ENCODE data around the gene TTYH1.

TTYH1 gene

GRCh38 chr19:54478677-54479266 is 63.5 kb downstream of the TTYH1 start:
- TF ChIP-seq FOXK2 (IDR thresholded peaks at IDR 0.05), result no peak
- TF ChIP-seq TARDBP (IDR thresholded peaks at IDR 0.05), result no peak
- TF ChIP-seq NFRKB (IDR thresholded peaks at IDR 0.05), result no peak
- TF ChIP-seq BHLHE40 (IDR thresholded peaks at IDR 0.05; ENCODE audit: borderline replicate concordance), result no peak
- TF ChIP-seq PKNOX1 (IDR thresholded peaks at IDR 0.05), result peak; percentile 68
- no peak for TF ChIP-seq HDGF (IDR thresholded peaks at IDR 0.05; ENCODE audit: borderline replicate concordance)
- TF ChIP-seq LEF1 (IDR thresholded peaks at IDR 0.05; ENCODE audit: borderline replicate concordance), result no peak
- no peak for TF ChIP-seq SUZ12 (IDR thresholded peaks at IDR 0.05)
- DNase-seq (ENCODE audit: extremely low spot score), result peak; percentile 40
- CTCF ChIA-PET, result interaction anchor here (1.2 to 1.5 kb wide), 2 partner anchors 192 to 195 kb away, joined by 3 read pairs; no protein-coding TSS in a partner anchor
- POLR2A ChIA-PET, result no interaction called here

GRCh38 chr19:54480051-54480450 is 64.8 kb downstream of the TTYH1 start:
- no peak for DNase-seq (ENCODE audit: extremely low spot score)
- TF ChIP-seq NFRKB (IDR thresholded peaks at IDR 0.05), result no peak
- TF ChIP-seq PKNOX1 (IDR thresholded peaks at IDR 0.05), result no peak
- TF ChIP-seq FOXM1 (IDR thresholded peaks at IDR 0.05; ENCODE audit: borderline replicate concordance), result no peak
- TF ChIP-seq ELF4 (IDR thresholded peaks at IDR 0.05), result no peak
- TF ChIP-seq ZNF384 (IDR thresholded peaks at IDR 0.05), result no peak
- no peak for TF ChIP-seq LEF1 (IDR thresholded peaks at IDR 0.05; ENCODE audit: borderline replicate concordance)
- no peak for TF ChIP-seq TARDBP (IDR thresholded peaks at IDR 0.05)
- TF ChIP-seq BHLHE40 (IDR thresholded peaks at IDR 0.05; ENCODE audit: borderline replicate concordance), result no peak
- TF ChIP-seq HDGF (IDR thresholded peaks at IDR 0.05; ENCODE audit: borderline replicate concordance), result no peak
- TF ChIP-seq SP1 (IDR thresholded peaks at IDR 0.05), result no peak
- ChIA-PET POLR2A (no interaction called here), CTCF (interaction anchor here (1.2 to 1.5 kb wide), 2 partner anchors 190 to 194 kb away, joined by 3 read pairs; no protein-coding TSS in a partner anchor)

- TF ChIP-seq L3MBTL2 (conservative IDR thresholded peaks at IDR 0.05) (no peak), PKNOX1 (IDR thresholded peaks at IDR 0.05) (peak; percentile 56)
- CTCF ChIA-PET, result interaction anchor here (0.6 to 0.7 kb wide), 3 partner anchors 12 to 590 kb away, joined by 5 to 6 read pairs (median 6); partner anchors contain the start of gene LENG9
- POLR2A ChIA-PET, result no interaction called here
- peak; percentile 65 for DNase-seq (ENCODE audit: extremely low spot score)
Observed at GRCh38 chr19:54481326-54481930, 66.2 kb downstream of the TTYH1 start.

GRCh38 chr19:54482889-54483288 is 67.6 kb downstream of the TTYH1 start:
- TF ChIP-seq NFRKB (IDR thresholded peaks at IDR 0.05), result no peak
- TF ChIP-seq CTBP1 (IDR thresholded peaks at IDR 0.05; ENCODE audit: borderline replicate concordance), result no peak
- TF ChIP-seq BHLHE40 (IDR thresholded peaks at IDR 0.05; ENCODE audit: borderline replicate concordance), result no peak
- no peak for TF ChIP-seq TARDBP (IDR thresholded peaks at IDR 0.05)
- no peak for TF ChIP-seq ARNT (IDR thresholded peaks at IDR 0.05)
- TF ChIP-seq FOXM1 (IDR thresholded peaks at IDR 0.05; ENCODE audit: borderline replicate concordance), result no peak
- no peak for TF ChIP-seq LEF1 (IDR thresholded peaks at IDR 0.05; ENCODE audit: borderline replicate concordance)
- TF ChIP-seq L3MBTL2 (conservative IDR thresholded peaks at IDR 0.05), result no peak
- no peak for TF ChIP-seq SP1 (IDR thresholded peaks at IDR 0.05)
- no peak for TF ChIP-seq FOXA1 (IDR thresholded peaks at IDR 0.05)
- TF ChIP-seq FOXK2 (IDR thresholded peaks at IDR 0.05), result no peak
- TF ChIP-seq HDGF (IDR thresholded peaks at IDR 0.05; ENCODE audit: borderline replicate concordance), result no peak
- TF ChIP-seq PKNOX1 (IDR thresholded peaks at IDR 0.05), result no peak
- TF ChIP-seq ELF4 (IDR thresholded peaks at IDR 0.05), result no peak
- TF ChIP-seq ZNF384 (IDR thresholded peaks at IDR 0.05), result no peak
- no peak for TF ChIP-seq SUZ12 (IDR thresholded peaks at IDR 0.05)
- ChIA-PET POLR2A (no interaction called here), CTCF (no interaction called here)
- DNase-seq (ENCODE audit: extremely low spot score), result no peak

GRCh38 chr19:54484451-54484850 is 69.2 kb downstream of the TTYH1 start:
- POLR2A ChIA-PET, result no interaction called here
- DNase-seq (ENCODE audit: extremely low spot score), result no peak
- TF ChIP-seq FOXA1 (IDR thresholded peaks at IDR 0.05), result no peak
- no peak for TF ChIP-seq BHLHE40 (IDR thresholded peaks at IDR 0.05; ENCODE audit: borderline replicate concordance)
- no peak for TF ChIP-seq L3MBTL2 (conservative IDR thresholded peaks at IDR 0.05)
- no peak for TF ChIP-seq SP1 (IDR thresholded peaks at IDR 0.05)
- no peak for TF ChIP-seq FOXK2 (IDR thresholded peaks at IDR 0.05)
- no peak for TF ChIP-seq FOXM1 (IDR thresholded peaks at IDR 0.05; ENCODE audit: borderline replicate concordance)
- no peak for TF ChIP-seq NFRKB (IDR thresholded peaks at IDR 0.05)
- TF ChIP-seq HDGF (IDR thresholded peaks at IDR 0.05; ENCODE audit: borderline replicate concordance), result no peak
- TF ChIP-seq CTBP1 (IDR thresholded peaks at IDR 0.05; ENCODE audit: borderline replicate concordance), result no peak
- no peak for TF ChIP-seq PKNOX1 (IDR thresholded peaks at IDR 0.05)
- CTCF ChIA-PET, result no interaction called here

All from HEK293T (cell line).